ENCODE data around the gene FHIT. TPM values are rescaled to one million over a fixed set of nuclear protein-coding genes. Genes with fewer than 3 reads are reported as not detected.

The FHIT gene
- total RNA-seq, 2 donors from 2014 or later = 10.4 to 15.8 TPM

GRCh38 chr3:60298141-60298540 lies 953.1 kb downstream of the FHIT start:
- ATAC-seq = no peak
- no peaks in the 10 kb centered on the region for H3K4me1 ChIP-seq

DNA sequence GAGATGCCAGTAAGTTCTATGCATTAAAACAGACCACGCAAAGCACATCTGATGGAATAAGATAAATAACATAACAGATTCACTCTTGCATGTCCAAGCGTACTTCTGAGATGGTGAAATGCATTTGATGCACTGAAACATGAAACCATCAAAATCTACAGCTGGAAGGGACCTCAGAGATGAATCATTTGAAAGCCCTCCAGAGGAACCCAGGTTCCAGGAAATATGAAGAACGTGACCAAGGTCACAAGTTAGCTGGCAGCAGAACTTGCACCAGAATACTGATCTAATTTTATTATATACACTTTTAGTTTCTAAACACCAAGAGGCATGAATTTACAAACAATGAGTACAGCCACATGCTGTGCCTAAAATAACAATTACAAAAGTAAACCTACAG lies 957.1 kb downstream of the FHIT start:
- WGBS, 2 donors = 48 to 58% methylated on average over 3 of the region's 3 CpGs
- Histone ChIP-seq H3K4me3 (no peak overlapping the region), H3K9me3 (no peaks in the 10 kb centered on the region), H3K4me1 (no peaks in the 10 kb centered on the region), H3K27me3 (no peaks in the 10 kb centered on the region), H3K36me3 (replicated peaks in 1 of 2; ENCODE audit: insufficient read depth in 1 of 2, low read depth in 2 of 2) (no peaks in the 10 kb centered on the region), H3K27ac (no peak overlapping the region)
- intact Hi-C loops (cut with DNase I) = no loop called here
- DNase-seq (no peak), ATAC-seq (no peak)
- TF ChIP-seq POLR2A (IDR thresholded peaks at IDR 0.05) (no peak), CTCF (IDR thresholded peaks at IDR 0.05) (no peak)

More at GRCh38 chr3:60298141-60298540, 953.1 kb downstream of the FHIT start:
- no peak overlapping the region for H3K4me3 ChIP-seq
- no peaks in the 10 kb centered on the region for H3K36me3 ChIP-seq (replicated peaks in 1 of 2; ENCODE audit: insufficient read depth in 1 of 2, low read depth in 2 of 2)
- no peaks in the 10 kb centered on the region for H3K9me3 ChIP-seq
- intact Hi-C loops (cut with DNase I) = no loop called here
- TF ChIP-seq POLR2A (IDR thresholded peaks at IDR 0.05) = no peak
- no peak for TF ChIP-seq CTCF (IDR thresholded peaks at IDR 0.05)
- H3K27me3 ChIP-seq = no peaks in the 10 kb centered on the region
- DNase-seq = no peak
- WGBS, 2 donors = 90 to 93% methylated on average over 3 of the region's 3 CpGs
- no peak overlapping the region for H3K27ac ChIP-seq

DNA sequence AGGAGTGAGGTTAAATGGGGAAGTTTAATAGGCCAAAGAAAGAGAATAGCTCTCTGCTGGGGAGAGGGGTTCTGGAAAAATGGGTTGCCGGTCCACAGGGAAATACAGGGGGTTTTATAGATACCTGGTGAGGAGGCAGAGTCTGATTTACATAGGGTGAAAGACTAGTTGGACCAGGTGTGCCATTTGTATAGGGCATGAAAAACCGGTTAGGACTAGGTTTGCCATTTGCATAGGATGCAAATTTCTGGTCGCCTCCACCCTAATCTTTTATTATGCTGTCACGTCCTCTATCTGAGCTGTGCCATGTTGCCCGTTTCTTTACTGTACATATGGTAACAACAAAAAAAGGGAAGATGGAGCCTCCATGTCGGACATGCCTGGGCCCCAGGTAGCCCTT lies 960.1 kb downstream of the FHIT start:
- no peak for ATAC-seq
- WGBS, 2 donors = 93 to 94% methylated on average over 6 of the region's 6 CpGs
- Histone ChIP-seq H3K36me3 (replicated peaks in 1 of 2; ENCODE audit: insufficient read depth in 1 of 2, low read depth in 2 of 2) (no peaks in the 10 kb centered on the region), H3K4me3 (no peak overlapping the region), H3K27me3 (no peaks in the 10 kb centered on the region), H3K9me3 (no peaks in the 10 kb centered on the region), H3K4me1 (no peaks in the 10 kb centered on the region), H3K27ac (no peak overlapping the region)
- intact Hi-C loops (cut with DNase I) = no loop called here
- DNase-seq = no peak
- TF ChIP-seq POLR2A (IDR thresholded peaks at IDR 0.05) (no peak), CTCF (IDR thresholded peaks at IDR 0.05) (no peak)

GRCh38 chr3:60290122-60290492 lies 961.1 kb downstream of the FHIT start:
- intact Hi-C loops (cut with DNase I) = no loop called here
- no peak for DNase-seq
- no peak overlapping the region for H3K27ac ChIP-seq
- H3K4me1 ChIP-seq = no peaks in the 10 kb centered on the region
- no peaks in the 10 kb centered on the region for H3K36me3 ChIP-seq (replicated peaks in 1 of 2; ENCODE audit: insufficient read depth in 1 of 2, low read depth in 2 of 2)
- no peaks in the 10 kb centered on the region for H3K27me3 ChIP-seq
- no peak overlapping the region for H3K4me3 ChIP-seq
- ATAC-seq = no peak
- TF ChIP-seq CTCF (IDR thresholded peaks at IDR 0.05) (no peak), POLR2A (IDR thresholded peaks at IDR 0.05) (no peak)
- no peaks in the 10 kb centered on the region for H3K9me3 ChIP-seq
- WGBS, 2 donors = 94 to 95% methylated on average over 1 of the region's 1 CpG

GRCh38 chr3:60289341-60290121 lies 961.7 kb downstream of the FHIT start:
- DNase-seq (no peak), ATAC-seq (no peak)
- Histone ChIP-seq H3K4me1 (no peaks in the 10 kb centered on the region), H3K27ac (no peak overlapping the region), H3K4me3 (no peak overlapping the region), H3K27me3 (no peaks in the 10 kb centered on the region), H3K36me3 (replicated peaks in 1 of 2; ENCODE audit: insufficient read depth in 1 of 2, low read depth in 2 of 2) (no peaks in the 10 kb centered on the region), H3K9me3 (no peaks in the 10 kb centered on the region)
- intact Hi-C loops (cut with DNase I) = no loop called here
- WGBS, 2 donors = 69 to 74% methylated on average over 8 of the region's 8 CpGs
- TF ChIP-seq POLR2A (IDR thresholded peaks at IDR 0.05) (no peak), CTCF (IDR thresholded peaks at IDR 0.05) (no peak)
